Measurements from ENCODE around the gene ANO6.

DNA sequence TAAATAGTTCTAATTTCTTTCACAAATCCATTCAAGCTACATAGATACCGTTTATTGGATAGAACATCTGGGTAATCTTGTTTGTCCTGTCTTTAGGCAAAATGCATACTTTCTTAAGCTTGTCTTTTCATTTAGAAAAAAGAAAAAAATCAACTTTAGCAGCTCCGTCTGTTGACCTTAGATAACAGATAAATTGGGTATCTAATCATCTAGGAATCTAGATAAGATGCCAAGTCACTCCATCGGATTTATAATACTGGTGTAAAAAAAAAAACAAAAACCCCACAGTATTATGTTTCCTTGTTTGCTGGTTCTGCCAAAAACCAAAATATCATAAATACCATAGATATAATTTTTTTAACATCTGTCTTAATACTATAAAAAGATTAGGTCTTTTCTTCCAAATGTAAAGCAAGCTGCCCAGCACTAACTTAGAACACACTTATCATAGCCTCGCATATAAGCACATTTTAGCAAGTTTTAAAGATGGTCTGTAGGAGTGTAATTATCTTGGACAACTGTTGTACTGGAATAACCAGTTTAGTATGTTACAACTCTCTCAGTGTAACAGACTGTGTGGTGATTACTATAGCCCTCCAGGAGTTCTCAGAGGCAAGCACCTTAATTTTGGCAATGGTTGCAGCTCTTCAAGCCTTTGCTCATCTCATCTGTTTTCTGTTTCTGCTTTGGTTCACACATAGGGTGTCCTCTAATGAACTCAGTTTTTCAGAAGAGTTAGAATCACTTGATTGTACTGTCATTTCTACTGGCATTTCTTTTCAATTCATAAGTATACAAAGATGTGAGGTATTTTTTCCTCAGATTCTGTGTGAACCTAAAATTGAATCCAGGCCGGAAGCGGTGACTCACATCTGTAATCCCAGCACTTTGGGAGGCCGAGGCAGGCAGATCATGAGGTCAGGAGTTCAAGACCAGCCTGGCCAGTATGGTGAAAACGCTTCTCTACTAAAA is 83.1 kb downstream of the ANO6 start:
- TF ChIP-seq, protein P1, sequence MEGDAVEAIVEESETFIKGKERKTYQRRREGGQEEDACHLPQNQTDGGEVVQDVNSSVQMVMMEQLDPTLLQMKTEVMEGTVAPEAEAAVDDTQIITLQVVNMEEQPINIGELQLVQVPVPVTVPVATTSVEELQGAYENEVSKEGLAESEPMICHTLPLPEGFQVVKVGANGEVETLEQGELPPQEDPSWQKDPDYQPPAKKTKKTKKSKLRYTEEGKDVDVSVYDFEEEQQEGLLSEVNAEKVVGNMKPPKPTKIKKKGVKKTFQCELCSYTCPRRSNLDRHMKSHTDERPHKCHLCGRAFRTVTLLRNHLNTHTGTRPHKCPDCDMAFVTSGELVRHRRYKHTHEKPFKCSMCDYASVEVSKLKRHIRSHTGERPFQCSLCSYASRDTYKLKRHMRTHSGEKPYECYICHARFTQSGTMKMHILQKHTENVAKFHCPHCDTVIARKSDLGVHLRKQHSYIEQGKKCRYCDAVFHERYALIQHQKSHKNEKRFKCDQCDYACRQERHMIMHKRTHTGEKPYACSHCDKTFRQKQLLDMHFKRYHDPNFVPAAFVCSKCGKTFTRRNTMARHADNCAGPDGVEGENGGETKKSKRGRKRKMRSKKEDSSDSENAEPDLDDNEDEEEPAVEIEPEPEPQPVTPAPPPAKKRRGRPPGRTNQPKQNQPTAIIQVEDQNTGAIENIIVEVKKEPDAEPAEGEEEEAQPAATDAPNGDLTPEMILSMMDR (IDR thresholded peaks at IDR 0.05), result no peak
- TF ChIP-seq POLR2A (IDR thresholded peaks at IDR 0.05), result no peak
